Dedifferentiated amniotic fluid mesenchymal stem cell (primary cell): Measurements from ENCODE around the gene TNRC6C.
"Not testable (repeated sequence)": the region's sequence is repeated elsewhere in the genome, so short reads cannot be mapped to it uniquely, and the experiment has no call there.

Experiments used
- DNase-seq: peaks from one replicate; pipeline ENCODE4 v3.0.0-alpha.2; 2016; ENCODE audit errors: extremely low spot score

TNRC6C gene

DNA sequence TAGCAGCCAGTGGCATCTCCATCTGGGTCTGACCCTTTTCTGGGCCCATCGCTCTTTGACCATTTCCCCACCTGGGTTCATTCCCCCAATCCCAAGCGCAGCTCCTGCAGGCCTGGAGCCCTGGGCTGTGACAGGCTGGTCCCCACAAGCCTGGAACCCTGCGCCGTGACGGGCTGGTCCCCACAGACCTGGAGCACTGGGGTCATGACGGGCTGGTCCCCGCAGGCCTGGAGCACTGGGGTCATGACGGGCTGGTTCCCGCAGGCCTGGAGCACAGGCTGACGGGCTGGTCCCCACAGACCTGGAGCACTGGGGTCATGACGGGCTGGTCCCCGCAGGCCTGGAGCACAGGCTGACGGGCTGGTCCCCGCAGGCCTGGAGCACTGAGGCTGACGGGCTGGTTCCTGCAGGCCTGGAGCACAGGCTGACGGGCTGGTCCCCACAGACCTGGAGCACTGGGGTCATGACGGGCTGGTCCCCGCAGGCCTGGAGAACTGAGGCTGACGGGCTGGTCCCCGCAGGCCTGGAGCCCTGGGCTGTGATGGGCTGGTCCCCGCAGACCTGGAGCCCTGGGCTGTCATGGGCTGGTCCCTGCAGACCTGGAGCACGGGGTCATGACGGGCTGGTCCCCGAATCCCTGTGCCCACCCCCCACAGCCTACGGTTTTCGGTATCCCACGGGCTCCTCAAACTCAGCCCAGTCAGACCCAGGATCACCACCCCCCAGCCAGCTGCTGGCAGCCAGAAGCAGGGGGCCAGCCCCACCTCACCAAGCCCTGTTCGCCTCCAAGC lies 153.4 kb downstream of the TNRC6C start:
- DNase-seq: no peak

DNA sequence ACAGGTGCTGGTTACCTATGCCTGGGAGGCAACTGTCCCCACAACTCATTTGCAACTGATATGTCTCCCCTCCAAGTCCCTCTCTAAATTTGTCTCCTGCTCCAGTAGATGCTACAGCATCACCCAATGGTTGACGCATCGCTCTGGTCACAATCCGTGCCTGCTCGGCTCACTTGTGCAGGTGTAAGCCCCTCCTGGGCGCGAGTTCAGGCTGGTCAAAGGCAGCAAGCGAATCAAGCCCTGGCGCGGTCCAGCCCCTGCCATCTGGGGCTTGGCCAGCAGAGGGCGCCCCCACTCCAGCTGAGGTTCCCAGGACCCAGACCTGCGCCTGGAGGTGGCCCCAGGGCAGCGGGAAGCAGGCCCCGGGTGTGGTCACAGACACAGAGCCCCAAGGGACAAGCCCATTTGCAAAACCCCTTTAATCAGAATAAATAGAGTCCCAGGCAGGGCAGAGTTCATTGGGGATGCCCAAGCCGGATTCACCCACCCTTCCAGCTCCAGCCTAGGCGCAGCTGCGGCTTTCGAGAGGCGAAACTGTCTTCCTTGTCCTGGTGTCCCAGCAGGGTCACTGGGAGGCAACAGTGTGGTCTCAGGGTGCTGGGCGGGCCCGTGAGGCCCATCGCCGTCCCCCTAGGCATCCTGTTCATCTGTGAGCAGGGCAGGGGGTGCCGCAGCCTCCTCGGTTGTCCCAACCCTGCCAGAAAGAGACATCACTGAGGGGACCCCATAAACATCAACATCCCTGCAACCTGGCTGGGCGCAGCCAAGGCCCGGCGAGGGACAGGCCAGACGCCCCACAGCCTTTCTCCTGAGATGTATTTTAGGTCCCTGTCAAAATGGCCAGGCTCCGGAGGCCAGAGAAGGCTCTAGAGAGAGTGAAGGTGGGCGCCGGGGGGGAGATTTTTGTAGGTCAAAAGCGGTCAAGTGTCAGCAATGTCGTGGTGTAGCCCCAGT lies 154.3 kb downstream of the TNRC6C start:
- DNase-seq: no peak

DNA sequence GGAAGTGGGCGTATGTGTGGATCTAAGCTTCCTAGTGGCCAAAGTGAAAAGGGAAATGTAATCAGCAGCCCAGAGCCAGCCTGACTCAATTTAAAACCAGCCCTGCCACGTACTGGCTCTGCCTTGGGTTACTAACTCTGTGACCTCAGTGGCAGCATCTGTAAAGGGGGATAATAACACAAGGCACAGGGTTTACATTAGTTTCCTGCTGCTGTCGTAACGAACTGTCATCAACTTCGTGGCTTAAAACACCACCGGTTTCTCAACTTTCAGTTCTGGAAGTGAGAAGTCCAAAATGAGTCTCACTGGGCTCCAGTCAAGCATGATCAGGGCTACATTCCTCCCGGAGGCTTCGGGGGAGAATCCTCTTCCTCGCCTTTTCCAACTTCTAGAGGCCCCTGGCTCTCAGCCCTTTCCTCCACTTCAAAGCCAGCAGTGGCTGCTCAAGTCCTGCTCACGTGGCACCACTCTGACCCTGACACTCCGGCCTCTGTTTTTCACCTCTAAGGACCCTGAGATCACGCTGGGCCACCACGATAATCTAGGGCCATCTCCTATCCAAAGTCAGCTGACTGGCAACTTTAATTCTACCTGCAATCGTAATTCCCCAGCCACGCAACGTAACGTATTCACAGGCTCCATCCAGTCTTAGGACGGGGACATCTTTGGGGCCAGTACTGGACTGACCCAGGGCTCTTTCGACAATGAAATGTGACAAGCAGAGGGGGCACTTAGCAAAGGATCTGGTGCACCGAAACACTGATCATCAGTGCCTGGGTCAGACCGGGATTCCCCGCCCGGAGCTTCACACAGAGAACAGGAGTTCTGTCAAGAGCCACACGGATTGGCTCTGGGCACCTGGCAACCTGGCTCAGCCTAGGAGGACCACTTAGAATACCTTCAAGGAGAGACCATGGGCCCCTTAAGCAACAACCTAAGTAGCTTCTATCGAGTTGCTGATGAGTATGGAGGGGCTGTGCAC lies 155.6 kb downstream of the TNRC6C start:
- DNase-seq: no peak

DNA sequence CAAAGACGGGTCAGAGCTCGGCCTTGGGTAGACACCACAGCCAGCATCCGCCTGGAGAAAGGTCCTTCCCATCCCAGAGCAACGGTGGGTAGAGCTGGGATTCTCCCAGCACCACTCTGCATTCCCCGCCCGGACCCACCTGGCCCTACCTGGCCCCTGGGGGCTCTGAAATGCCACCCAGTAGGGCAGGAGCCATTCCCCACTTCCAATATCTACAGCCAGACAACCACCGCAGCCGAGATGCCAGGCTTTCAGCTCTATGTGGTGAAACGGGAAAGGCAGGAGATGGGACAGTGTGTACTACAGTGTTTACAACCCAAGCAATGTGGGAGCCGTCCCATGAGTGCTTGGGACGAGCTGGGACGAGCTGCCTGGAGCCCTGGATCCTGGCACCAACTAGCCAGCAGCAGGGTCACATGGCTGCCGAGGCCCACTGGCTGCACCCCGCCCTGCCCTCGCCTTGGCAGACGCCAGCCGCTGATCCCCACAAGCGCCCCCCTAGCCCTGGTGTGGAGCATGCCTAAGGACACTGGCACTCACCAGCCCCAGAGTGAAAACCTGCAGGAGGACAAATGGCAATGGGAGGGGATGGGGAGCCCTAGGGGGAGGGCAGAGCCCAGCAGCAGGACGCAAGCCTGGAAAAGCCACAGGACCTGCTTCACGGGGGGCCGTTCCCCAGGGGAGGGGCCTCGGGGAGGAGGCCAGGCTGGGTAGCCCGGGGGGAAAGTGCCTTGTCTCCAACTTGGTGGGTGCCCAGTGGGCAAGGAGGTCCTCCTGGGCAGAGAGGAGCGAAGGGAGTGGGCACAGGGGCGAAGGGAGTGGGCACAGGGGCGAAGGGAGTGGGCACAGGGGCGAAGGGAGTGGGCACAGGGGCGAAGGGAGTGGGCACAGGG lies 156.6 kb downstream of the TNRC6C start:
- DNase-seq: no peak

DNA sequence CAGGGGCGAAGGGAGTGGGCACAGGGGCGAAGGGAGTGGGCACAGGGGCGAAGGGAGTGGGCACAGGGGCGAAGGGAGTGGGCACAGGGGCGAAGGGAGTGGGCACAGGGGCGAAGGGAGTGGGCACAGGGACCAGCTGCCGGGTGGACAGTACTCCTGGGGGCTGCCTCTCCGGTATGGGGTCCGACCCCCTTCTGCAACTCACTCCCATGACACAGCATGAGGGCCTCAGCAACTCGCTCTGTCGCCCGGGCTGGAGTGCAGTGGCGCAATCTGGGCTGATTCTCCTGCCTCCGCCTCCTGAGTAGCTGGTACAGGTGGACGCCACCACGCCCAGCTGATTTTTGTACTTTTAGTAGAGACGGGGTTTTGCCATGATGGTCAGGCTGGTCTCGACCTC lies 157.3 kb downstream of the TNRC6C start:
- DNase-seq: not testable (repeated sequence)

DNA sequence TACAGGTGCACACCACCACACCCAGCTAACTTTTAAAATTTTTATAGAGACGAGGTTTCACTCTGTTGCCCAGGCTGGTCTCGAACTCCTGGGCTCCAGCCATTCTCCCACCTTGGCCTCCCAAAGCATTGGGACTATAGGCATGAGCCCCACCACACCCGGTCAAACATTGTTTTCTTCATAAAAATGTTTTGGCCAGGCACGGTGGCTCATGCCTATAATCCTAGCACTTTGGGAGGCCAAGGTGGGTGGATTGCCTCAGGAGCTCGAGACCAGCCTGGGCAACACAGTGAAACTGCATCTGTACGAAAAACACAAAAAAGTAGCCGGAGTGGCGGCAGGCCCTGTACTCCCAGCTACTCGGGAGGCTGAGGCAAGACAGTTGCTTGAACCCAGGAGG lies 157.9 kb downstream of the TNRC6C start:
- DNase-seq: no peak

DNA sequence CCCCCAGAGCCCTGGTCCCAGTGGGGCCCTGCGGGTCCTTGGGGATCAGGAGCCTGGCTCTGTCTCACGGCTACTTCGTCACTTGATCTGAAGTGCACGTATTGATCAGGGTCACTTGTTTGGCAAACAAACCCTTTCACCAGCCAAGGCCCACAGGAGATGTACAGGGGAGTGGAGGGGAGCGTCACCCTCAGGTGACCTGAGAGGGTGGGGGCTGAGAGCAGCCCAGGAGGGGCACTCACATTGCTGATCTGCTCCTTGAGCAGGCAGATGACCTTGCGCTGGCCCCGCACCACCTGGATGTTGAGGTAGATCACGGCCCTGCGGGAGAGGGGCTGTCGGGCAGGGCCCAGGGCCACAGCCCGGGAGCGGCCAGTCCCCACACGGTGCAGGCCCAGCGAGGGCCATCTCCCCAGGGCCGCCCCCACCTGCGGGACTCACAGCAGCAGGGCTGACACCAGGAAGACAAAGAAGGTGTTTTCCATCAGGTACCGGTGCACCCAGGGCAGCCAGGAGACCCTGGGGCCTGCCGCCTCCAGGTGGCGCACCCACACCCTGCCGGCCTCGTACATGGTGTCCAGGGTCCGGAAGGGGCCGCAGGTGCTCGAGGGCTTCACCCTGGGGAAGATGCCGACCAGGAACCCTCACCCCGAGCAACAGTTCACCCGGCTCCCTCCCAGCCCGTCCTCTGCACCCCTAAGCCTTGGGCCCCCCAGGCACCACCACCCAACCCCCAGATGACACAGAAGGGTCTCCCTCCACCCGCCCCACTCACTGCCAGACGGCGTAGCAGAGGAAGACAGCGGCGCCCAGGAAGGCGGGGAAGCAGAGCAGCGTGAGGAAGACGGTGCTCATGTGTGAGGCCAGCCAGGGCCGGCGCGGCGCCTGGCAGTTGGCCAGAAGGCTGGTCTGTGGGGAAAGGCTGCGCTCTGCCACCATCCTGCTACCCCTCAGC lies 158.8 kb downstream of the TNRC6C start:
- DNase-seq: no peak

DNA sequence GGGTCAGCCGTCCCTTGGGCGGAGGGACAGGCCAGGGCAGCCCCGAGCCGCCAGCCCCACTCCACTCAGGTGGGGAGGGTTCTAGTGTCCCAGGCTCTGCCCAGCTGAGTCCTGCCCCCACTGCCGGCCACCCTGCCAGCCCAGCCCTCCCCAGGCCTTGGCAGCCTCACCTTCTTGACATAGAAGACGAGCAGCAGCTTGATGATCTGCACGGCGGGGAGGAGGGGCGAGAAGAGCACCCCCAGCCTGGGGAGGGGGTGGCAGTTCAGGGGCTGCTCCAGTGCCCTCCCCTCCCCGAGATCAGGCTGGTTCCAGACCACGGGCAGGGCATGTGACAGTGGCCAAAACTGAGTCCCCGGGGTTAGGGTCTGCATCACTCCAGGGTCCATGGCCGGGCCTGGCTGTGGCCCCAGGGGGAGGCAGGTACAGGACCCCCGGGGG lies 160.3 kb downstream of the TNRC6C start:
- DNase-seq: no peak

DNA sequence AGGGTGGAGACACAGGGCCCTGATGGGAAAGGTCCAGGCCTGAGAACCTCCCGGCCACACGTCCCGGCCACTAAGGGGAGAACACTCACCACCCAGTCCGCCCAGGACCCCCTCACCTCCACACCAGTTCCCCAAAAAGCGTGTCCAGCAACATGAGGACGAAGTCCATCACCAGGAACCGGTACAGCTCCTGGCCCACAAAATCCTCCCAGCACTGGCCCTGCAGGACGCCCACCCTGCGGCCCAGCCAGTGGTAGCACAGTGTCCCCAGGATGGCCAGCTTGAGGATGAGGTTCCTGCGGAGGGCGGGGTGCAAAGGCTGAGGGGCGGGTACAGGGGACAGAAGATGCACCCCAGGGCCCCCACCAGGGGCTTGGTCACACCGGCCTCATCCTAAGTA lies 162.0 kb downstream of the TNRC6C start:
- DNase-seq: no peak

DNA sequence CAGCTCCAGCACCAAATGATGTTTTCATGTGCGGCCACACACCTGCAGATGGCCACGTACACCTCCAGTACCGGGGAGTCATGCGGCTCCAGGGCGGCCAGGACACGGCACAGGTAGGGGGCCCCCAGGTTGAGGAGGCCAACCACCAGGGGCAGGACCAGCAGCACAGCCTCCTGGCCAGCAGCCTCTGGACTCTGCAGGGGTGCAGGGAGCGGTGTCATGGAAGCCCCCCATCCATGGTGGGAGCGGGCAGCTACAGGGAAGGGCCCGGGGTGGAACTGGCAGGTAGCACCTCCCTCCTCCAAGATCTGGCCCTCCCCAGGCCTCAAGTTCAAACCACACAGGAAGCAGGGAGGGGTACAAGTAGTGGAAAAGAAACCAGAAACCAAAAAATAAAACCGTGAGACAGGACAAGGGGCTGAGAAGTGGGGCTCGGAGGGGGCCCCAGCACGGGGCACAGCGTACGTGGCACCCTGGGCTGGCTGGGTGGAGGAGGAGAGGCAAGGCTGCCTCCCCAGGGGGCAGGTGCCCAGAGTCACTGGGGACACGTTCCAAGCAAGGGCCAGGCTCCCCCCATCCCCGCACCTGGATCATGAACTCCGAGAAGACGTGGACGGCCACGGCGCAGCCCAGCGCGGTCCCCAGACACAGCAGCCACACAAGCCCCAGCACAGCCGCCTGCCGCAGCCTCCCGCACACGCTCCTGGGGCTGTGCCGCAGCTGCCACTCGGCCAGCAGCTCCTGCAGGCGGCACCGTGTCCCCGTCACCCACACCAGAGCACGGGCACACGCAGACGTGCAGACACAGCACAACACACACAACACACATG lies 162.7 kb downstream of the TNRC6C start:
- no peak for DNase-seq

DNA sequence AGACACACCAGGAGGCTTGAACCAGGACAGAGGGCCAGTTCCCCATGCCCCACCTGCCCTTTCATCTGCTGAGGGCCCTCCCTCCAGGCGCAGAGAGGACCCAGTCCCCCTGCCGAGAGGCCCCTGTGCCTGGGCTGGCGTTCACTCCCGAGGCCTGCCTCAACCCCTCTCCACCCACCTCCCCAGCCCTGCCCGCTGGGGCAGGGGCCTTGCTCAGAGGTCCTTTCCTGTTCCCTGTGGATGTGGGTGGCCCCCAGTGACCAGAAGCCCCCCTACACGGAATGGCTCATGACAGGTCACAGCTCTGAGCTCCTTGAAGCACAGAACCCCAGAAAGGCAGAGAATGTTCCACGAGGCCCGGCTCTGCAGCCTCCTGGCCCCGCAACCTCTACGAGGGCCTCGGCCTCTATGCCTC lies 163.3 kb downstream of the TNRC6C start:
- no peak for DNase-seq

DNA sequence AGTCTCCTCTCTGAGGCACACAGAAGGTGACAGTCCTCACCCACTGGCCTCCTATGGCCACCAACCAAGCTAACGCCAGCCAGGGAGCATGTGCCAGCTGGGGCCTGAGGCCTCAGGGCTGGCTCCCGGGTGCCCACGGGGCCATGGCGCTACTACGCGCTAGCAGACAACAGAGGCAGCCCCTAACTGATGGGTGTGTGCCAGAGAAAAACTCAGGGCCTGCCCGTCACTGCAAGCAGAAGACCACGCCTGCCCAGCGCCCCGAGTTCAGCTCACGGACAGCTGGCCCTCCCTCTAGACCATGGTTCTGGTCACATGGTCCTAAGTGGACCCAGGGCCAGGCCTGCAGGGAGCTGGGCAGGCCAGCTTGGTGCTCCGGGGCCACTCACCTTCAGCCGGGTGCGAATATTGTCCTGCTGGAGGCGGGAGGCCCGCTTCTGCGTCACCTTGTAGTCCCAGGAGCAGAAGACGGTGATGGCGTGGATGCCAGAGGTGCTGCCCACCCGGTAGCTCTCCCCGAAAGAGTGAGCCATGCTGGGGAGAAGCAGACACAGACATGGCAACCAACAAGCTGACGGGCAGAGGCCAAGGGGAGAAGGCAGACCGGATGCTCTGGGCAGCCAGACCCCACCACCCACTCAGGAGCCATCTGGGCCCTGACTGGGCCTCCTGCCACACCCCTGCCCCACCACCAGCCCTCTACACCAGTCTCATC lies 163.9 kb downstream of the TNRC6C start:
- DNase-seq: no peak

DNA sequence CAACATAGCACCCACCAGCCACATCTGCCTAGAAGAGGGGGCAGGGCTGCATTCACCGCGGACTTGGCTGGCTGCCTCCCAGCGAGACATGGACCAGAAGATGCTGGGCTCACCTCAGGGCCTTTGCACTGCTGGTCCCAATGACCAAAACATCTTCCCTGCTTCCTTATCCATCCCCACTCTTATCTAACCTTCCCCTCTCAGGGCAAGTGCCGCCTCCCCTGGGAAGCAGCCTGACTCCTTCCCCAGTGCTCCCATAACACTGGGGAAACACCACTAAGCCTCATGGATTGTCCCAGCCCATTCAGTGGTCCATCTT lies 164.4 kb downstream of the TNRC6C start:
- DNase-seq: no peak

DNA sequence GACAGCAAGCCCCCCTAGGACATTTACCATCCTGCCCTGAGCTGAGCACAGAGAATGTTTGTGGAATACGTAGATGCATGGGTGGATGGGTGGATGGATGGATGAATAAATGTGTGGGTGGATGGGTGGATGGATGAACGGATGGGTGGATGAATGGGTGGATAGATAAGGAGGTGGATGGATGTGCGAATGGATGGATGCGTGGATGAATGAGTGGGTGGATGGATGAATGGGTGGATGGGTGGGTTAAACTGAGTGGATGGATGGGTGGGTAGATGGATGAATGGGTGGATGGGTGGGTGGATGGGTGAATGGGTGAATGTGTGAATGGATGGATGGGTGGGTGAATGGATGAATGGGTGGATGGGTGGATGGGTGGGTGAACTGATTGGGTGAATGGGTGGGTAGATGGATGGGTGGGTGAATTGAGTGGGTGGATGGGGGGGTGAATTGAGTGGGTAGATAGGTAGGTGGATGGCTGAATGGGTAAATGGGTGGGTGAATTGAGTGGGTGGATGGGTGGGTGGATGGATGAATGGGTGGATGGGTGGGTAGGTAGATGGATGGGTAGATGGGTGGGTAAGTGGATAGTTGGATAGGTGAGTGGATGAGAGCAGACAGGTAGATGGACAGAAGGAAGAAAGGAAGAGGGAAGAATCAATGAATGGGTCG lies 164.9 kb downstream of the TNRC6C start:
- no peak for DNase-seq

DNA sequence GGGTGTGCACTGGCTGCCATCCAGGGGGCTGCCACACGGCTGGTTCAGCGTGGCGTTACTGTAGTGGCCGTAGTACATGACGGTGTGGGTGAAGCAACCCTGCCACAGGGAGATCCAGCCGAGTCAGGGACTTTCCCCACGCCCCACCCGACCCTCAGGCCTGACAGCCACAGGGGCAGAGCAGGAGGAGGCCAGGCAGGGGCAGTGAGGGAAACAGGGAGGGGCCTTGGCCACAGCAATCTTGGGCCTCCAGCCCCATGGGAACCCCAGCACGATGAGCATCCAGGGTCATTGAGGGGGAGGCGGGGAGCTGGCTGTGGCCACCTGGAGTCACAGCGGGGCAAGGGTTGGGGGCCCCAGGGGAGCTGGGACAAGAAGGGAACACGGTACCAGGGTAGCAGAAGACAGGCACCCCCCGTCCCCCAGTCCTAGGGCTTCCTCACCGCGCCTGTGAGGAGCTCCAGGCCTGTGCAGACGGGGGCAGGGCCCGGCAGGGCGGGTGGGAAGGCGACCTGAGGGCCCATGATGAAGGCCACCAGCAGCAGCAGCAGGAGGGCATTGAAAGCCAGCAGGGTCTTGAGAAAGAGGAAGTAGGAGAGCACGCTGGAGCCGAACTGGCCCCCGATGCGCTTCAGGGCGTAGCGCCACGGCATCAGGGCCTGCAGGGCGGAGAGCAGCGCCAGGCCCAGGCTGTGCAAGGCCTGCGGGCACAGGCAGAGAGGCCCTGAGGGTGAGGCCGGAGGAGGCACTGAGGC lies 165.8 kb downstream of the TNRC6C start:
- DNase-seq: no peak

DNA sequence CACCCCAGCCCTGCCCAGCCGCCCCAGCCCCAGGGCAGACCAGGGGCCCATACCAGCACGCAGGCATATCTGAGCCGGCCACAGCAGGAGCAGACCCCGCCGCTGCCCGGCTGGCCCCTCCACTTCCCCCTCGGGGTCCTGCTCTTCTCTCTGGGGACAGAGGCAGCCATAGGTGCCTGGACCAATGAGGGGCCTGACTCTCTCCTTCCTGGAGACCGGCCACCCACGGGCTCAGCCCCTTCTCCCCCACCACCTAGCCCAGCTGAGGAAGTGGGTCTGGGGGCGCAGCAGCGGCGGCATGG lies 166.3 kb downstream of the TNRC6C start:
- no peak for DNase-seq
